ENCODE measurements around the gene RTKN.
A peak's percentile ranks its signal among the peaks of the same experiment; 100 is the strongest.

The RTKN gene

DNA sequence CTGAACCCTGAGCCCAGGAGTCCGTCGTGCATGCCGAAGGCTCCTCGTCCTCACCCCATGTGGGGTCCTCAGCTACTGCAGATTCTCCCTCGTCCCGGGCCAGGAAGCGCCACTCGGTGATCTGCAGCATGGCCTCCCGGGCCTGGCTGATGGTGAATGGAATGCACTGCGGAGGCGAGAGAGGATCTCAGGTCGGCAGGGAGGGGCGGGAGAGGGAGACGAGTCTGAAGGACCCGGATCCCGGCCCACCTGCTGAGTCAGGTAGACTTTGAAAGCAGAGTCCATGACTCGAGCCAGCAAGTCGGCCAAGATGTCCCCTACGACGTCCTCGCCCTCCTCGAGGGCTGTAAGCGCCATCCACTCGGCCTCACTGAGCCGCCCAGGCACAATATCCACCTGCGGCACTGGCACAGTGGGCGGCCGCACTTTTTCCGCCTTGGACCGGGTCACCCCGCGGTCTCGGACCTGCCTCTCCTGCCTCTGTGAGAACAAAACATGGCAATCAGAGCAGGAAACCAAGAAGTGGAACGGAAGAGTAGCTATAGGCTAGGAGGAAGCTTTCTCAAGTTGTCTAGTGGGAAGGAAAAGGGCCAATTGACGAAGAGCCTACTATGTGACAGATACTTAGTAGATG, 25.9 kb downstream of the RTKN start:
- no peak for DNase-seq

DNA sequence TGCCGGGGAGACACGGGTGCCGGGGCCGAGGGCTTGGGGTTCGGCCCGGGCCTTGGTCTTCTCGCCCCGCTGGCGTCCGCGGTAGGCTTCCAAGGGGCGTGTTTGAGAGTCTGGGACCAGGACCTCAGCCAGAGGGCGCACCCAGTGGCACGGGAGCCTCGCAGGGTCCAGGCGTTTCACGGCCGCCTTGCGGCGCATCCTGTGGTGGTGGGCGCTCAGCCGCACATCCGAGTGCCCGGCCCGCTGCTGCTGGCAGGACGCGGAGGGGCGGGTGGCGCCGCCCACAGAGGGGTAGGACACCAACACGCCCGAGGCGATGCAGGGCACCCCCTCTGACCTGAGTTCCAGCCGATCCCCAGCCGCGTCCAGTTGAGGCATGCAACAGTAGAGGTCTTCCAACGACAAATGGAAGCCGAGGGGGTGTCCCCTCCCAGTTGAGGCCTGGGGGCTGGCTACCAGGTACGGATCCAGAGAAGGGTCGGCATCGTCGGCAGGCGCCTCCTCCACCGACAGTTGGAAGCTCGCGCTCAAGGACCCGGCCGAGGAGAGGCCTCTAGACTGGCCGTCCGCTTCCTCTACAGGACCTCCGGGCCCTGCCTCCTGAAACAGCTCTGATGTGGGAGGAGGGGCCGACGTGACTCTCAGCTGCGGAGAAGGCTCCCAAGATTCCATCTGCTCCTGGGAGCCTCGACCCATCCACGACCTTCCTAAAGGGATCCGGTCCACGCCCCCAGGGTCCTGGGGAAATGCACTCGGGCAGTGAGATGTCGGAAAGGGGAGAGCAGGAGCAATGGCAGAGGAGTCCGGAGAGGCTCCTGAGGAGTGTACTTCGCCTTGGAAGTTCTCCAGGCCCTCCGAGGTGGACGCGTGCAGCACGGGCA, 26.6 kb downstream of the RTKN start:
- no peak for DNase-seq

DNA sequence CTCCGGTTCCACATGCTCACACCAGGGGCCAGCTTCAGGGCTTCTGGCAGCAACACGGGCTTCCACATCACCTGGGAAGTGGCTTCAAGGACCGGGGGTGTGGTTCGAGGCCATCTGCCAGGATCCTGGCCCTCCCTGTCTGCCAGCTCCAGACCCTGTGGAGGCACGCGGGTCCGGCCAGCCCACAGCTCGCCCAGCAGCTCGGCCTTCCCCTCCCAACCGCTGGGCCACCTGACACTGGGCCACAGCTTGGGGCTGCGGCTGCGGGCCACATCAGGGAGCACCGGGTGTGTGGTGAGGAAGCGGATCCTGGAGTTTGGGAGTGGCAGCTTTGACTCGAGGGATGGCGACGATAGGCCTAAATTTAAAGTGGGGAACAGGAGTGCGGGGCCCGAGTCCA, 27.3 kb downstream of the RTKN start:
- no peak for DNase-seq

DNA sequence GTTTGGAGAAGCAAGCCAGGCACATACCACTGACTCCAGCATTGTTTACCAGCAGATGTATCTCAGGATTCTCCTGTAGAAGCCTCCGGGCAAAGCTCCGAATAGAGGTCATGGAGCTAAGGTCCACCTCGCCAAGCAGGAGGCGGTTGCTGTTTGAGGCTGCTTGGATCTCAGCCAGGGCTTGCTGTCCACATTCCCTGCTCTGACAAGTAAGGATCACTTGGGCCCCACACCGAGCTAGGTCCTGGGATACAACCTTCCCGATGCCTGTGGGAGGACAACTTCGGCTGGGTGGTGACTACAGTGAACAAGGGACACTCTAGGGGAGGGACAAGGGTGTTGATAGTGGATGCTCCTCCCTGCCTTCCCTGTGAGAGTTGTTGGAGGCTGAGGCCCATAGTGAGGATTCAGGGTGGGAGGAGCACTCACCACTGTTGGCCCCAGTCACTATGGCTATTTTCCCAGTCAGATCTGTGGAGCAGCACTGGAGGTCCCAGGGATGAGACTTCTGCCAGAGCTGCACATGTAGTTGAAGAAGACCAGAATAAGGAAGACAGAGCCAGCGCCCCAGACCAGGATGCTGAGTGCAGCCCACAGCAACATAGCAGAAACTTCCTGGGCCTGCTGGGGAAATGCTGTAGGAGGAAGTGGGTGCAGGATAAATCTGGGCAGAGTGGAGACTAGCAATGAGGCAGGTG, 28.6 kb downstream of the RTKN start:
- no peak for DNase-seq

DNA sequence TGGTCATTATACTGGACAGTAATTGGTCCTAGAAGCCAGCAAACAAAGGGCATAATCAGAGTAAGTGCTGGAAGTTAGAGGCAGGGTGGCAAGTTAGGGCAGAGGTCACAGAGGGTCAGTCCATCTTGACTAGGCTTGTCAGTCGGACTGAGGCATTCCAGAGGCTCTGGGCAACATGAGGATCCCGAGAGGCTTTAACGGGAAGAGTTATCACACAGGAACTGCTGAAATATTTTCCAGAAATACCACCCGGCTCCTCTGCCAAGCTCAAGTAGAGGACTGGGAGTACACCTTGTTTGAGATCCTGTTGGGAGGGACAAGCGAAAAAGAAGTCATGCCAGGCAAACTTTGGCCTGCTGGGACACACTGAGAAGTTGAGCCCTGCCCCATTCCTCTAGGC, 34.1 kb downstream of the RTKN start:
- no peak for DNase-seq

DNA sequence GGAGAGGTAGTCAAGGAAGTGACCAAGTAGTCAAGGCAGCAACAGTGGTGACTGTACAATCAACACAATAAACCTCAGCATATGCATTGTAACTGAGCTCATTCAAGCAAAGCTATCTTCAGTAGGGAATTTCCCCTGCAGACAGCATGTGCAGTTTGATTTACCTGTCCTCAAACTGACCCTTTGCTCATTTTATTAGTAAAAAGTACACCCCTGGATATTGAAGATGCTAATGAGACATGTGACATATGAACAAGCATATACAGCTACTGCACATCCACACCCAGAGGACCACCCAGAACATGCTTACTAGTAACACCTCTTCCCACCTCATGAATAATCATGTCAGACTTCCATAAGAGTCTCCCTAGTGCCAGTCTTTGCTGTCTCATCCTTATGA, 35.7 kb downstream of the RTKN start:
- DNase-seq = no peak

DNA sequence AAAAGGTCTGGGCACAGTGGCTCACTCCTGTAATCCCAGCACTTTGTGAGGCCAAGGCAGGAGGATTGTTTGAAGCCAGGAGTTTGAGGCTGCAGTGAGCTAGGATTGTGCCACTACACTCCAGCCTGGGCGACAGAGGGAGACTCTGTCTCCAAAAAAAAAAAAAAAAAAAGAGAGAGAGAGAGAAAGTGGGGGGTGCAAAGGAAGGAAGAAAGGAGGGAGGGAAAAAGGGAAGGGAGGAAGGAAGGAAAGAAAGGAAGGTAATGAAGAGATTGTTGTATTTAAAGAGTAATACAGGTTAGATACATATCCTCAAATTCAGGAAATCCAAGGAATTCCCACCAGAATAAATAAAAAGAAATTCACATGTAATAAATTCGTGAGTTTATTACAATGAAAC, 39.8 kb downstream of the RTKN start:
- no peak for DNase-seq

DNA sequence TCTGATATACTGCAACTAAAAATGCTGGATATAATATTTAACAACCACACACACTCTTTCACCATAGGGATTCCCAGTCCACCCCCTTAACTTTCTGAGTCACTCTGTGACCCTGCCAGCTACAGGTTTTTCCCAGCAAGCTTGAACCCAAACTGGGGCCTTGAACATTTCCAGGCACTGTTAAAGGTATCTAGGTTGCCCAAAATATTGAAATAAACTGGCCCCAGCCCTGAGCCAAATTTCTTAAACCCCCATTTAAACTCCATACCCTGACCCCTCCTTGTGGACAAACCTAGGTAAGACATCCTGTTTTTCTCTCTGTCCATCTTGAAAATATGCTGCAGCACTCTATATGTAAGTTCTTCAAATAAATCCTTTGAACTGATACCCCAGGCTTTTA, 42.0 kb downstream of the RTKN start:
- peak; percentile 2 for DNase-seq

DNA sequence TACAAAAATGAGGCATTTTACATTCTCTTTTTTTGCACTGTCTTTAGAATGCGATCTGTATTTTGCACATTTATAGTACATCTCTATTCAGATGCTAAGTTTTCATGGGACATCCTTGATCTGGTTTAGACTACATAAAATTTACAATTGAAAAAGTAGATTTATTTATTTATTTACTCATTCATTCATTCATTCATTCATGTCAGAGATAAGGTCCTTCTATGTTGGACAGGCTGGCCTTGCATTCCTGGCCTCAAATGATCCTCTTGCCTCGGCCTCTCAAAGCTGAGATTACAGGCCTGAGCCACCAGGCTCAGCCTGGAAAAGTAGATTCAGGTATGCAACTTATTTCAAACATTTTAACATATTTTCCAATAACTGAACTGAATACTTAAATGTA, 45.6 kb downstream of the RTKN start:
- DNase-seq = no peak

DNA sequence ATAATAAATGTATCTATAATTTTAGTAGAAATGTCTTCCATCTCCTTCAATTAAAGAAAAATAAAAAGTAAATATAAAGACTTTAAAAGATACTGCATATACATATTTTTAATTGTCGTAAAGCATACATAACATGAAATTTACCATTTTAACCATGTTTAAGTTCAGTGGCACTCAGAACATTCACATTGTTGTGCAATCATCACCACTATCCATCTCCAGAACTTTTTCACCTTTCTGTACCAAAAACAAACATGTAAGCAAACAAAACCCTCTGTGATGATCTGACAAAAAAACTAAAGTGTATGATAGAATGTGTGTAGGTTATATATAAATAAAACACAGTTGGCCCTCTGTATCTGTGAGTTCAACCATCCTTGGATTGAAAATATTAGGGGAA, 48.2 kb downstream of the RTKN start:
- no peak for DNase-seq

DNA sequence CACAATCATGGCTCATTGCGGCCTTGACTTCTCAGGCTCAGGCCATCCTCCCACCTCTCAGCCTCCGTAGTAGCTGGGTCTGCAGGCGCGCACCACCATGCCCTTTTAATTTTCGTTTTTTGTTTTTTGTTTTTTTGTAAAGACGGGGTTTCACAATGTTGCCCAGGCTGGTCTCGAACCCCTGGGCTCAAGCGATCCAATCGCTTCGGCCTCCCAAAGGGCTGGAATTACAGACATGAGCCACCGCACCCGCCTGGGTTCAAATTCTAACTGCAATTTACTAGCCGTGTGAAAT, 49.3 kb downstream of the RTKN start:
- DNase-seq = no peak

DNA sequence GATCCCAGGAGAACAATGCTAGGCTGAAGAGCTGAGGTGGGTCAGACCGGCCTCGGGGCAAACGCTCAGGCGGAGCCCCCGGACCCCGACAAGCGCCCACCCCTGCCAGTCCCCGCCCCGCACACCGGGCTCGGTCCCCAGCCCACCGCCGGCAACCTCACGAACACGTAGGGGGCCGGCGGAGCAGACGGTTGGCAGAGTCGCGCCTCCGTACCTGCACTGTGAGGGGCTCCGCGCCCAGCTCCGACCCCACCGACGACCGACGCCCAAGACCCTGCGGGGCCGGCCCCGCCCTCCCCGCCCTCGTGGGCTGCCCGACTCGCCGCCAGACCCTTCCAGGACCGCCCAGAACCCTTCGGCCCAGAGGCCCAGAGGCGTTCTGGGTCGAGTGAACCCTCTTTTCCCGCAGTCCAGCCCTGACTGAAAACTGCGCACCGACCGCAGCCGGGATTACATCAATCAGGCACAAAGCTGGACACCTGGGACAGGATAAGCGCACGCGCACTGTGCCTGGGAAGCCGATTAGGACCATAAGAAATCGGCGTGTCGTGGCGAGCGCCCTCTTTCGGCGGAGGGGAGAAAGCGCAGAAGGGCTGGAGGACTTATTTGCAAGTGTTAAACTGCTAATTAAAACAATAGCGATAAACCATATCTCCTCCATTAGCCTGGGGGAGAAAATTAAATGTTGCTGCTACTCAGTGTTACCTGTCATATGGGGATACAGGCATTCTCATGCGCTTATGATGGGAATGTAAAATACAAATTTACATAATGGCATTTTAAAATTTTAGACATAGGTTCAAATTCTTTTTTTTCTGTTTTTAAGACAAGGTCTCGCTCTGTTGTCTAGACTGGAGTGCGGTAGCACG, 49.9 kb downstream of the RTKN start:
- peak; percentile 84 for DNase-seq

DNA sequence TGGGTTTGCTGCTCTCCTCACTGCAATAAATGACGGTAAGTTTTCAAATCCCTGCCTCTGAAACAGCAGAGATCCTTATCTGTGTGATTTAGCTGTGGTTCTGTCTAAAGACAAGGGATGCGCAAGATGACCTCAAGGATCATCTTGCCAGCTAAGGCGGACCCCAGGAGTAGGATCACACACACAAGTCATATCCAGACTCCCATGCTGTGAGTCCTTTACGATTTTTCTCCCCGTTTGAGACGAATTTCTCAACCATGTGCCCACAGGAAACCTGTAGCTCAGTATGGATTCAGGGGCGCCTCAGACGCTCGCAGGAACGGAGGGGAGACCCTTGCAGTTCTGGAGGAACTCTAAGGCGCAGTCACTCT, 50.5 kb downstream of the RTKN start:
- no peak for DNase-seq

DNA sequence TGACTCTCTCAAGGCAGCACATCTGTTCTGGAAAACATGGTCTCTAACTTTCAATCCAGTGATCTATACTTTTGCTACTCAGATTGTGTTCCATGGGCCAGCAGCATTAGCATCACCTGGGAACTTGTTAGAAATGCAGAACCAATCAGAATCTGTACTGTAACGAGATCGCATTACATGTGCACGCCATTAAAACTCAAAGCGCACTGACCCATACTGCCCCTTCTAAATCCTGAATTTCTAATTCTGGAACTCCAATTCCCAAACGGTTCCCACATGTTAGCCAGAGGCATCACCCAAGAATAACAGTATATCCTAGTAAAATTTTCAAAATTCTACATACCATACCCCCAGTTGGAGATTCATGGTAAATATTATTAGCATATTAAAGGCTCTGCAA, 51.1 kb downstream of the RTKN start:
- DNase-seq = no peak

DNA sequence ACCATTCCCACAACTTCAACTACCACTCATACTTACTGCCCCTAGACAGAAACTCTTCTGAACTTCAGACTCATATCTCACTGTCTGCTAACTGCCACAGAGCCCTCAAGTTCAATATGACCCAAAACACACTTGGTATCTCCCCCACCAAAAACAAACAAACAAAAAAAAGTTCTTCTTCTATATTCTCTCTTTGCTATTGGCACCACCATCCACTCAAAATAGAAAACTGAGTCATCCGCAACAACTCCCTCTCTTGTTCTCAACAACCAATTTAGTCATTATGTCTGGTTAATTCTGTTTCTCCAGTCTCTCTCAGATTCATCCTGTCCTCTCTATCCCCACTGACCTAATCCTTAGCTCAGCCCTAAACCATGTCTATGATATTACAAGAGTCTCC, 54.4 kb downstream of the RTKN start:
- DNase-seq = no peak

DNA sequence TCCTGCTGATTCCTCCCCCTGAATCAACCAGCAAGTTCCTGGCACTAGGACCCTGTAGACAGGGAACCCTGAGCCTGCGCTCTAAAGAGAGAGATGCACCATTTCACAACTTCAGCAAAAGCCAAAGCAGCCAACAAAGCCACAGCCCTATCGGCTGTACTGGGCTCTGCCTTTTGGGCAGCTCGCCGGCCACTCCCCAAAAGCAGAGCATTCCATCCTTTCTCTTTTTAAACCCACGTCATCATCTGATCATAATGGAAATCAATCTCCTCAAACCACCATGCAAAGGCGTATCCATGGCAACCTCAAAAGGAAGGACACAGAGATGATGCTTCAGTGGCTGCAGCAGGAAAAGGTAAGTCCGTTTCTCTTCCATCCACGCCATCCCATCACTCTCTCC, 56.3 kb downstream of the RTKN start:
- no peak for DNase-seq

DNA sequence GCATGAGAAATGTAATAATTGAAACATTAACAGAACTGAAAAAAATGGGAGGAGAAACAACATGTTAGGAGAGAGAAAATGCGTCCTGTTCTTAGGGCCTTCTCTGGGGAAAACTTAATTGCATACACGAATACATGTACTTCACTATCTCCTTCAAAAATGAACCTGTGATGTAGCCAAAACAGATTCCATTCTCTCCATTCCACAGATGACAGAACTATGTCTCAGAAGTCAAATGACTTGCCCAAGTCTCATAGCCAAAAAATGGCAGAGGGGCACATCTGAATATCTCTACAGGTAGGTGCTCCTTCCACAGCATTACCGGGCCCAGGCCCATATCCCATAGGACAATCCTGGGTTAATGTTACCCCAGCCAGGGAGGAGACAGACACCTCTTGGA, 57.7 kb downstream of the RTKN start:
- no peak for DNase-seq

DNA sequence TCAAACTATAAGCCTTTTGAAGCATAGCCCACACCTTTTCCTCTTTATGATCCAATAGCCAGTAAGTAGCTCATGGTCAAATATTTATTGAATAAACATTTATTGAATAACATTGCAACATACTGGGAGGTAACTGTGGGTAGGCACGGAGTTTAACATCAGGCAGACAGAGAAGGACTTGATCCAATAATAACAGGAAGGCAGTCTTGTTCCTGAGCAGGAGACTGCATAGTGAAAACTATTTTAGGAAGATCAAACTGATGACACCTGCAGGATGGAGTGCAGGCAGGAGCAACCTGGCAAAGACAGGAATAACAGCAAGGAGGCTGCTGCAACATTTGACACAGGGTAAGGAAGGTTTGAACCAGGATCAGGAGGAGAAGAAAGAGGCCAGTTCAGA, 58.5 kb downstream of the RTKN start:
- no peak for DNase-seq

DNA sequence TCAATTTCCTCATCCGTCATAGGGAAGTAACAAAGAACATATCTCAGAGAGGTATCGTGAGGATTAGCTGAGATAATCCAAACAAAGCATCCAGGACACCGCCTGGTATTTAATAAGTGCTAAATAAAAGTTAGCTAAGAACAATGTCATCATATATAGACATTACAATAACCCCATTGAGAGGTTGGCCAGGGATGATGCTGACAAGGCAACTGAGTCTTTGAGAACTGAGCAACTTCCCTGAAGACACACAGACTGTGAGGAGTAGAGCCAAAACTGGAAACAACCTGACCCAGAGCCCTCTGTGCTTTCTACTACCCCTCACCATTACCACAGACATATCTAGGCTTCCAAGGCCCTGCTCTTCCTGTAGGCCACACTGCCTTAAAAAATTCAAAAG, 60.0 kb downstream of the RTKN start:
- DNase-seq = no peak

DNA sequence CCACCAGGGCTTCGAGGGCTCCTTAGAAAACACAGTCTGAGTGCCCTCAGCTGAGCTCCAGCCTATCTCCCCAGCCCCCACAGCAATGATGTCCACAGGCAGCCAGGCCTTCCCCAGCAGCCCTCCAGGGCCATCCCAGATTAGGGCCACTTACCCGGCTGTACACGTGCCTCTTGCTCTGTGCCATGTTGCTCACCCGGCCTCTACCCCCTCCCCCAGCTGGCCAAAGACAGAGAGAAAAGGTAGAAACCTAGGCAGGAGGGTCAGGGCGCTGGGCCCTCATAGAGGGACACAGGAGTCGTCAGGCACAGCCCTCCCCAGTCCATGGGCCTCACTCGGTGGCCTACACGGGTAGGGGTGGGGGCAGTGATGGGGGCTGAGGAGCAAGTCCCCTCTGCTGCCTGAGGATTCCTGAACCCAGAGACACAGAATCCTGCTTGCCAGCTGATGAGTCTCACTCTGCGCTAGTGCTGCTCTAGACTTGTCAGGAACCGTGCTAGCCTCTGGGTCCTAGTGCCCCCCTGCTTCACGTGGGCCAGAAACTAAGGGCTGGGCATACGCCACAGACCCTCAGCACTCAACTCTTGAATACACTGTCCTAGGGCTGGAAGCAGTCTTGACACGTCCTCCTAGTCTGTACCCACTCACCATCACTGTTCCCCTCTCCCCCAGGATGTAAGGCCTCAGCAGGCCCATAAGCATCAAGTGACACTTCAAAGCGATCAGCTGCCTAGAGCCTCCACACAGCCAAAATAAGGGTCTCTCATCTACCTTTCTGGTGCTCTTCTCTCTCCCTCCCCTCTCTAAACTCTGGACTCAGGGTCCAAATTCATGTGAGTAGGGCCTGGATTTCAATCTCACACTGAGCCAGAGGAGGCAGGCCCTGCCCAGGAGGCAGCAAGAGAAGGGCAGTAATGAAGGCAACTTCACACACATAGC, 61.6 kb downstream of the RTKN start, which contains the start of gene DCTN1:
Gene DCTN1, minus strand, starts transcription at position 461 of the 939 bp plus-strand sequence. Its CDS starts 274 bp downstream, at position 187.
- no peak for DNase-seq

DNA sequence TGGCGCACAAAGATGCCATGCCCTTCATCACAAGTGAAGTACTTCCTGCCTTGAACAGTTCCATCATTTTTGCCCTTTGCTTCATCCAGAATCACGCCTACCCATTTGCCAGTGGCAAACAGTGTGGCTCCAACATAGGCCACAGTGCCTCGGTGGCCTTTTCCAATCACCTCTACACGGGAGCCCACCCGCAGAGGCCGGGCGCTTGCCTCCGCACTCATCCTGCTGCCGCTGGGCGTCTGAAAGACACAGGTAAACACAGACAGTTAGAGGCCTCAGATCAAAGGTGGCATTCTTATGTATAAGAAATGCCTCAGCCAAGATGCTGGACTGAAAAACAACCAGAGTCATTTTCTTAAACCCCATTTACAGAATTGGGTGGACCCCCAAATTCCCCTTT, 63.7 kb downstream of the RTKN start:
- DNase-seq = no peak

DNA sequence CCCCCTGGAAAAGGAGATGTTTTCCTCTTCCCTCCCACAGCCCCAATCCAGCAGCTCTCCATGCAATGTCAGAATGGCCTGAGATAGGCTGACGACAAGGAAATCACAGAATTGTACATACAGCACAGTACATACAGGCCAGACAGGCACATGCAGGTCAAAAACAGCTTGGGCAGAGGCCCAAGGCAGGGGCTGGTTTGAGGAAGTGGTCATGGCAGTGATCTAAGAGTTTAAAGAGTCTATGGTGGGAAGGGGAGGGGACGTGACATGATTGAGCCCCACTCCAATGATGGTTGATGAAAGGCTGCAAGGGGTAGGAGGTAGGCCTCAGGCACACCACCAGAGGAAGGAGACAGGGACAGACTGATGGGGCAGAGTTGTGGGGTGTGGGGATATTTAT, 65.9 kb downstream of the RTKN start:
- DNase-seq = no peak

Data from NCI-H1092 treated with DMSO at 0.1 percent for 48 hours (cell line).